Superior temporal gyrus (tissue), 1 donor: Measurements from ENCODE around the gene ECHDC3.
"Not testable (repeated sequence)": the region's sequence is repeated elsewhere in the genome, so short reads cannot be mapped to it uniquely, and the experiment has no call there.

Experiments
- DNase-seq: peaks from one replicate; pipeline ENCODE4 v3.0.0-alpha.2; 2016; ENCODE audit errors: extremely low spot score

ECHDC3 gene

GRCh38 chr10:11716686-11717085 is 25.5 kb upstream of the ECHDC3 start:
- DNase-seq = no peak

- no peak for DNase-seq
These were observed 22.5 kb upstream of the ECHDC3 start for GRCh38 chr10:11719496-11720259.

GRCh38 chr10:11720260-11720741 is 21.9 kb upstream of the ECHDC3 start:
- no peak for DNase-seq

GRCh38 chr10:11721806-11722205 is 20.4 kb upstream of the ECHDC3 start:
- DNase-seq = no peak

GRCh38 chr10:11723359-11723758 is 18.8 kb upstream of the ECHDC3 start:
- no peak for DNase-seq

GRCh38 chr10:11724938-11725776 is 17.0 kb upstream of the ECHDC3 start:
- peak; percentile 84 for DNase-seq

GRCh38 chr10:11725912-11726311 is 16.3 kb upstream of the ECHDC3 start:
- no peak for DNase-seq

- DNase-seq = no peak
These were observed 14.6 kb upstream of the ECHDC3 start for GRCh38 chr10:11727563-11727962.

- no peak for DNase-seq
These were observed 13.8 kb upstream of the ECHDC3 start for GRCh38 chr10:11728353-11728752.

- no peak for DNase-seq
These were observed 12.3 kb upstream of the ECHDC3 start for GRCh38 chr10:11729790-11730315.

- no peak for DNase-seq
These were observed 11.4 kb upstream of the ECHDC3 start for GRCh38 chr10:11730779-11731178.

GRCh38 chr10:11736767-11737166 is 5.4 kb upstream of the ECHDC3 start:
- DNase-seq = not testable (repeated sequence)

GRCh38 chr10:11737258-11738032 is 4.7 kb upstream of the ECHDC3 start:
- not testable (repeated sequence) for DNase-seq

GRCh38 chr10:11740907-11741306 is 1.3 kb upstream of the ECHDC3 start:
- no peak for DNase-seq

- no peak for DNase-seq
These were observed 574 bp upstream of the ECHDC3 start for GRCh38 chr10:11741608-11742007.

GRCh38 chr10:11742779-11743298 is 657 bp downstream of the ECHDC3 start:
- DNase-seq = no peak

- DNase-seq = no peak
These were observed 1.5 kb downstream of the ECHDC3 start for GRCh38 chr10:11743461-11744338.

- DNase-seq = no peak
These were observed 2.9 kb downstream of the ECHDC3 start for GRCh38 chr10:11745045-11745444.

- DNase-seq = no peak
These were observed 4.8 kb downstream of the ECHDC3 start for GRCh38 chr10:11746883-11747539.

- no peak for DNase-seq
These were observed 6.7 kb downstream of the ECHDC3 start for GRCh38 chr10:11748866-11749265.
